ENCODE measurements around the gene NAPA. TPM values are rescaled to one million over a fixed set of nuclear protein-coding genes. Genes with fewer than 3 reads are reported as not detected.

Gene NAPA
- total and polyA plus RNA-seq, 2 donors (not counting 1 experiment from before 2014, with no cell fraction given), result 76.8 to 118 TPM

DNA sequence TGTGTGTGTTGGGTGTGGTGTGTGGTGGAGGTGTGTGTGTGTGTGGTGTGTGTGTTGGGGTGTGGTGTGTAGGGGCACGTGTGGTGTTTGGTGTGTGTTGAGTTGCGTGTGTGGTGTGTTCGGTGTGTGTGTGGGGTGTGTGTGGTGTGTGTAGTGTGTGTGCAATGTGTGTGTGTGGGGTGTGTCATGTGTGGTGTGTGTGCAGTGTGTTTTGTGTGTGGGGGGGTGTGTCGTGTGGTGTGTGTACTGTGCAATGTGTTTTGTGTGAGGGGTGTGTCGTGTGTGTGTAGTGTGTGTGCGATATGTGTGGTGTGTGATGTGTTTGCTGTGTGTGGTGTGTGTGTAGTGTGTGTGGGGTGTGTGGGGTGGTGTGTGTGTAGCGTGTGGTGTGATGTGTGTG, 24.8 kb downstream of the NAPA start:
- peaks cover 21% of the 10 kb centered on the region for H3K36me3 ChIP-seq (ENCODE audit: control insufficient read depth, insufficient read depth, low read length)
- no peak overlapping the region for H2AFZ ChIP-seq (ENCODE audit: low read length)
- H3K4me1 ChIP-seq (ENCODE audit: control insufficient read depth, extremely low read depth, insufficient read depth, low read length), result no peaks in the 10 kb centered on the region
- no peak overlapping the region for H3K4me2 ChIP-seq (ENCODE audit: extremely low read depth, insufficient read depth, low read length)
- H3K27me3 ChIP-seq (ENCODE audit: control insufficient read depth, insufficient read depth, low read length), result no peaks in the 10 kb centered on the region
- no peaks in the 10 kb centered on the region for H3K9me3 ChIP-seq (ENCODE audit: control insufficient read depth, insufficient read depth, low read depth, low read length)
- DNase-seq (ENCODE audit: low read depth in 2 of 2), result no peak
- no peaks in the 10 kb centered on the region for H3K79me2 ChIP-seq (ENCODE audit: control insufficient read depth, insufficient read depth, low read length)
- H3K4me3 ChIP-seq (replicated peaks in 1 of 4; ENCODE audit: control extremely low read depth in 1 of 4, insufficient read depth in 1 of 4, low read depth in 3 of 4, low read length in 4 of 4), result no peak overlapping the region
- H3K27ac ChIP-seq (ENCODE audit: insufficient read depth, low read length), result no peak overlapping the region
- H3K9ac ChIP-seq (ENCODE audit: insufficient read depth, low read length), result no peak overlapping the region
- TF ChIP-seq, protein P1, sequence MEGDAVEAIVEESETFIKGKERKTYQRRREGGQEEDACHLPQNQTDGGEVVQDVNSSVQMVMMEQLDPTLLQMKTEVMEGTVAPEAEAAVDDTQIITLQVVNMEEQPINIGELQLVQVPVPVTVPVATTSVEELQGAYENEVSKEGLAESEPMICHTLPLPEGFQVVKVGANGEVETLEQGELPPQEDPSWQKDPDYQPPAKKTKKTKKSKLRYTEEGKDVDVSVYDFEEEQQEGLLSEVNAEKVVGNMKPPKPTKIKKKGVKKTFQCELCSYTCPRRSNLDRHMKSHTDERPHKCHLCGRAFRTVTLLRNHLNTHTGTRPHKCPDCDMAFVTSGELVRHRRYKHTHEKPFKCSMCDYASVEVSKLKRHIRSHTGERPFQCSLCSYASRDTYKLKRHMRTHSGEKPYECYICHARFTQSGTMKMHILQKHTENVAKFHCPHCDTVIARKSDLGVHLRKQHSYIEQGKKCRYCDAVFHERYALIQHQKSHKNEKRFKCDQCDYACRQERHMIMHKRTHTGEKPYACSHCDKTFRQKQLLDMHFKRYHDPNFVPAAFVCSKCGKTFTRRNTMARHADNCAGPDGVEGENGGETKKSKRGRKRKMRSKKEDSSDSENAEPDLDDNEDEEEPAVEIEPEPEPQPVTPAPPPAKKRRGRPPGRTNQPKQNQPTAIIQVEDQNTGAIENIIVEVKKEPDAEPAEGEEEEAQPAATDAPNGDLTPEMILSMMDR (conservative IDR thresholded peaks at IDR 0.05 in 1 of 2, IDR thresholded peaks at IDR 0.05 in 1 of 2; ENCODE audit: low read depth in 1 of 2, low read length in 2 of 2), result no peak
- no peak for TF ChIP-seq EZH2 (IDR thresholded peaks at IDR 0.05; ENCODE audit: low read length, missing control alignments)
- no peaks in the 10 kb centered on the region for H4K20me1 ChIP-seq (ENCODE audit: control insufficient read depth, extremely low read depth, insufficient read depth, low read length)

DNA sequence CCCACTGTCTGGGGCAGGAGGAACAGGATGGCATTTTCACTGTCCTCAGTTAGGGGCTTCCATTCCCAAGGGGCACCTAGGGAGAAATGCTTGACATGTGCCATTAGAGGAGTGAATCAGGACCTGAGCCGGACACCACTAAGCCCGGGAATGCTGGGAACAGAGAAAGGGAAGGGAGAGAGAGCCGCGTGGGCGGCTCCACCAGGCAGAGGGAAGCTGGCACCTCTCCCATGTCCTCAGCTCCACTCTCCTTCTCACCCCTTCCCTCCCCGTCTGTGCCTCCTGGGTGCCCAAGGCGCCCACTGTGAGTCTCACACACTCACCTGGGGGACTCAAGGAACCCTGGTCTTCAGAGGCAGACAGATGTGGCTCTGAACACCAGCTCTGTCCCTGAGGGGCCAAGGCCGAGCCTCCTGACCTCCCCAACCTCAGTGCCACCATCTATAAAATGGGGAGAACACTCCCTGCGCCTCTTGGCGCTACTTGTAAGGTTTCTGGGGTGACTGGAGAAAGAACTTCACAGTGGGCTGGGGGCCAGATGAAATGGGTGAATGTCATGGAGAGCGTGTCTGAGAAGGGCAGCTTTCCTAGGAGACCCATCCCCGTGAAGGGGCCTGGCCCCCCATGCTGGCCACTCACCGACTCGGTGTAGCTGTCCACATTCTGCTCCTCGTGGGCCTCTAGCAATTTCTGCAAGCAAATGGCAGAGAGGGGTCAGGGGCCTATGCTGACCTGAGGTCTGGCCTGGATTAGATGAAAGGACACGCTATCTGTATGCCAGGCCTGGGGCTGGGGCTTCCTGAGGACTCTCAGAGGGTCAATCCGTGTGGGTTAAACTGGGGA, 25.6 kb downstream of the NAPA start:
- H4K20me1 ChIP-seq (ENCODE audit: control insufficient read depth, extremely low read depth, insufficient read depth, low read length), result no peaks in the 10 kb centered on the region
- no peak overlapping the region for H2AFZ ChIP-seq (ENCODE audit: low read length)
- no peaks in the 10 kb centered on the region for H3K9me3 ChIP-seq (ENCODE audit: control insufficient read depth, insufficient read depth, low read depth, low read length)
- no peak for TF ChIP-seq EZH2 (IDR thresholded peaks at IDR 0.05; ENCODE audit: low read length, missing control alignments)
- TF ChIP-seq, protein P1 (conservative IDR thresholded peaks at IDR 0.05 in 1 of 2, IDR thresholded peaks at IDR 0.05 in 1 of 2; ENCODE audit: low read depth in 1 of 2, low read length in 2 of 2), result no peak
- H3K9ac ChIP-seq (ENCODE audit: insufficient read depth, low read length), result no peak overlapping the region
- H3K27ac ChIP-seq (ENCODE audit: insufficient read depth, low read length), result no peak overlapping the region
- H3K4me2 ChIP-seq (ENCODE audit: extremely low read depth, insufficient read depth, low read length), result no peak overlapping the region
- no peak overlapping the region for H3K4me3 ChIP-seq (replicated peaks in 1 of 4; ENCODE audit: control extremely low read depth in 1 of 4, insufficient read depth in 1 of 4, low read depth in 3 of 4, low read length in 4 of 4)
- peaks cover 21% of the 10 kb centered on the region for H3K36me3 ChIP-seq (ENCODE audit: control insufficient read depth, insufficient read depth, low read length)
- peak in 1 of 2 donors; percentile 21 for DNase-seq (ENCODE audit: low read depth in 2 of 2)
- H3K4me1 ChIP-seq (ENCODE audit: control insufficient read depth, extremely low read depth, insufficient read depth, low read length), result no peaks in the 10 kb centered on the region
- no peaks in the 10 kb centered on the region for H3K27me3 ChIP-seq (ENCODE audit: control insufficient read depth, insufficient read depth, low read length)
- H3K79me2 ChIP-seq (ENCODE audit: control insufficient read depth, insufficient read depth, low read length), result no peaks in the 10 kb centered on the region

DNA sequence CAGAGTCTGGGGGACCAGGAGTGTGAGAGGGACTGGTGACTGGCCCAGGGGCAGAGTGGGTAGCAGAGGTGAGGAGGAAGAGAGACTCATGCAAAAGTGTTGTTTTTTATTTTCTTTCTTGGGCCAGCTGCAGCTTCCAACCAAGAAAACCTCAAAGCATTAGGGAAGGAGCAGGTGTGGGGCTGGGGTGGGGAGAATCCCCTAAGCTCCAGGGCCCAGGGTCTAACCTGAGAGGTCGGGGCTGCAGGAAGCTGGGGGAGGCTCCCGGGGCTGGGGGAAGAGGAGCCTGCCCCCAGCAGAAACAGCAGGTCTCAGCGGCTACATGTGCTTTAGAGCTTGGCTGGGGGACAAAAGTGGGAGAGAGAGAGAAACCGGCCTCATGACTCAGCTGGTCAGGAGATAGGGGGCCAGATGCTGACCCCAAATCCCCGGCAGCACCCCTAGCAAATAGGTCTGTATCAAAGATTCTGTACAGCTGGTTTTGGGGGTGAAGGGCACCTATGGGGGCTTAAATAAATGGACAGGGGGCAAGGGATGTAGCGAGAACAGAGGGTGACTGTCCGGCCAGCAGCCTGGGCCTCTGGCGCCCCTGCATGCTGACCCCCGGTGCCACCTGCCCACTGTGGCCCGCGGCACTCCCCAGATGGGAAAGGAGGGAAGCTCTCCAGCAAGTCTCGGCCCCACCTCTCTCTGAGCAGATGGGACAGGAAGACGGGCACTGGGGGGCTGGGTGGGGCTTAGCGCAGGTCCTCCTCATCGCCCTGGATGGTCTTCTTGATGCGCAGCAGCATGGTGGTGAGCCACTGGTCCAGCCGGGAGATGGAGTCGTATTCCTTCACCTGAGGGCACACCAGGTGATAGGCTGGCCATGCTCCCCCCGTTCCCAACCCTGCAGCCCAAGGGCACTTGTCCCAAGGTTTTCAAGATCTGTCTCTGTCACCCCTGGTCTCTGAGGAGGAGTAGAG, 27.0 kb downstream of the NAPA start:
- Histone ChIP-seq H3K4me2 (ENCODE audit: extremely low read depth, insufficient read depth, low read length) (no peak overlapping the region), H3K27ac (ENCODE audit: insufficient read depth, low read length) (no peak overlapping the region), H2AFZ (ENCODE audit: low read length) (no peak overlapping the region), H3K4me3 (replicated peaks in 1 of 4; ENCODE audit: control extremely low read depth in 1 of 4, insufficient read depth in 1 of 4, low read depth in 3 of 4, low read length in 4 of 4) (no peak overlapping the region), H3K9me3 (ENCODE audit: control insufficient read depth, insufficient read depth, low read depth, low read length) (no peaks in the 10 kb centered on the region), H3K9ac (ENCODE audit: insufficient read depth, low read length) (no peak overlapping the region), H3K4me1 (ENCODE audit: control insufficient read depth, extremely low read depth, insufficient read depth, low read length) (peaks cover 2% of the 10 kb centered on the region), H3K27me3 (ENCODE audit: control insufficient read depth, insufficient read depth, low read length) (no peaks in the 10 kb centered on the region), H3K36me3 (ENCODE audit: control insufficient read depth, insufficient read depth, low read length) (peaks cover 20% of the 10 kb centered on the region), H3K79me2 (ENCODE audit: control insufficient read depth, insufficient read depth, low read length) (no peaks in the 10 kb centered on the region), H4K20me1 (ENCODE audit: control insufficient read depth, extremely low read depth, insufficient read depth, low read length) (no peaks in the 10 kb centered on the region)
- DNase-seq (ENCODE audit: low read depth in 2 of 2), result no peak
- TF ChIP-seq EZH2 (IDR thresholded peaks at IDR 0.05; ENCODE audit: low read length, missing control alignments), result no peak
- TF ChIP-seq, protein P1 (conservative IDR thresholded peaks at IDR 0.05 in 1 of 2, IDR thresholded peaks at IDR 0.05 in 1 of 2; ENCODE audit: low read depth in 1 of 2, low read length in 2 of 2), result no peak
